ENCODE measurements around the gene BAK1.
A peak's percentile ranks its signal among the peaks of the same experiment; 100 is the strongest.
"Not testable (repeated sequence)": the region's sequence is repeated elsewhere in the genome, so short reads cannot be mapped to it uniquely, and the experiment has no call there.

Gene BAK1

DNA sequence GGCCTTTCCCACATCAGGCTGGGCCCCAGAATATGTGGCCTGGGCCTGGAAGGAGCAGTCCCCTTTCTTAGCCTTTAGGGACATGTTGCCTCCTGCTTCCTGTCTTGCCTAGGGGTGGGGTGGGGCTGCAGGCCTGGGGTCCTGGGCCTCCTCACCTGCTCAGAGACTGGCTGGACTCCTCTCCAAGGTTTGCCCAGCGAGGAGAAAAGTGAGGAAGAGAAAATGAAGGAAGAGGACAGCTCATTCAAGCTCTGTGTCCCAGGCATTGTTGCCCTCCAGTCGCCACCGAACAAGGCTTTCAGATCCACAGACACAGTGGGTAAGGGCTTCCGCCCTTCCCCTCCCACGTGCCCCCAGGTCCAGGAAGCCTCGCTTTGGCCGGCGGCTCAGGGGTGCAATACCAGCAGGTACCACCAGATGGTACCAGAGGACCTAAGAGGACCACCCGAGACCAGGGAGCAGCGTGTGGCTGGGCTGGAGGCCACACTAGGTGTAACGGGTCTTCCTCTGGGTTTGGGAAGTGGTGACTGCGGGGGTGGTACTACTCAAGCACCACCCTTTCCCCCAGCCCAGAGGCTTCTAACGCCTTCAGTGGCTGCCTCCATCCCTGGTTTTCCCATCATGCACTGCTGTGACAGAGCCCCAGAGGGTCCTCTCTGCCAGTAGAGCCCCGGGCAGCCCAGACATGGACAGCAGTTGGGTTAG lies 5.5 kb upstream of the BAK1 start:
- peak; percentile 93 for DNase-seq

DNA sequence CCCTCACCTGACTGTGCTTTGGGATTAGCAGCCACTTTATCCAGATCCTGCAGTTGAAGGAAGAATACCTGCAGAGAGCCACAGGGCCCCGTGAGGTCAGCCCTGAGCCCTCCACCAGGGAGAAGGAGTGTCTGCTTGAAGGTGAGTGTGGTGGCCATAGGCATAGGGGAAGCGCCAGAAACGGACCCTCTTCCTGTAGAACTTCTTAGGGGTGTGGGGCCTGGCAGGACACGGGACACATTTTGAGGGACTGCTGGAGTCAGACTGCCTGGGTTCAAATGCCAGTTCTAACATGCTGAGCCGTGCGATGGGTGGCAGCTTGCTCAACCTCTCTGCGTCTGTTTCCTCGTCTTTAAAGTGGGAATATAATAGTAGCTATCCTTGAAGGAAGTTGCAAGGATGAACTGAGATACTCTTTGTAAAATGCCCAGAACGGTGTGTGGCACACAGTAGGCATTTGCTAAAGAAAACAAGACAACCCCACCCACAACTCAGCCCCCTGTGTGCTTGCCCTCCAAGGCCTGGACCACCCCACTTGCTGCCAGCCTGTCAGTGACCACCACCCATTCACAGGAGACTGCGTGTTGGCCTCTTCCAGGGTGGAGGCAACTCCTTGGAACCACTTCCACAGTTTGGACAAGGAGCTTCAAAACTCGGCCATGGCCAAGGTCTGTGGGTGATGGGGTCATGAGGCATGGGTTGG lies 4.8 kb upstream of the BAK1 start:
- DNase-seq = no peak

DNA sequence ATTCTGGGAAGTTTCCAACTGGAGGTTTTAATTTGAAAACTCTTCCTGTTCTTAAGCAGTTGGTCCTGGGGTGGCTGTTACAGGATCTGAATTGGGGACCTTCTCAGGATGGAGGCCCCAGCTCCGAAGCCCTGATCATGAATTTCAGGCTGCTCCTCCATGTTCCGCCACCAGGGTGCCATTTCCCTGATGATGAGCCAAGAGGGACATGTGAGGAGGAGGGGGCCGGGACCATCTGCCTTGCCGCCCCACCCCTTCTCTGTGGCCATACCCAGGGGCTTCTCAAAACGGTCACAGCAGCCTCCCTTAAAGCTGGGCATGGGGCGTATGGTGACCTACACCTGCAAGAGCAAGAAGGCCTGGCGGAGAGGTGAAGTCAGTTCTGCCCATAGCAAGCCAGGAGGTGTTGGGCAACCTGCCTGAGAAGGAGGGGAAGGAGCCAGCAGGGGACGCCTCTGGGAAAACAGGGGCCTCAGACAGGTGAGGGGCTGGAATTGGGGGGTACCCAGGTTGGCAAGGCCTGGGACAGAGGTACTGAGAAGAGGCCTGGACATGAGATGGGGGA lies 3.6 kb upstream of the BAK1 start:
- DNase-seq = no peak

DNA sequence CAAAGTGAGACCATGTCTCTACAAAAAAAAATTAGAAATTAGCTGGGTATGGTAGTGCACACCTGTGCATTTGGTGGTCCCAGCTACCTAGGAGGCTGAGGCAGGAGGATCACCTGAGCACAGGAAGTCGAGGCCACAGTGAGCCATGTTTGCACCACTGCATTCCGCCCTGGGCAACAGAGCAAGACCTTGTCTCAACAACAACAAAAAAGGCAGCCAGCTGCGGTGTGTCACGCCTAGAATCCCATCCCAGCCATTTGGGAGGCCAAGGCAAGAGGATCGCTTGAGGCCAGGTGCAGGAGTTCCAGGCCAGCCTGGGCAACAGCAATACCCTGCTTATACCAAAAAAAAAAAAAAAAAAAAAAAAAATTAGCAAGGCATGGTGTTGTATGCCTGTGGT lies 1.1 kb upstream of the BAK1 start:
- DNase-seq = no peak

DNA sequence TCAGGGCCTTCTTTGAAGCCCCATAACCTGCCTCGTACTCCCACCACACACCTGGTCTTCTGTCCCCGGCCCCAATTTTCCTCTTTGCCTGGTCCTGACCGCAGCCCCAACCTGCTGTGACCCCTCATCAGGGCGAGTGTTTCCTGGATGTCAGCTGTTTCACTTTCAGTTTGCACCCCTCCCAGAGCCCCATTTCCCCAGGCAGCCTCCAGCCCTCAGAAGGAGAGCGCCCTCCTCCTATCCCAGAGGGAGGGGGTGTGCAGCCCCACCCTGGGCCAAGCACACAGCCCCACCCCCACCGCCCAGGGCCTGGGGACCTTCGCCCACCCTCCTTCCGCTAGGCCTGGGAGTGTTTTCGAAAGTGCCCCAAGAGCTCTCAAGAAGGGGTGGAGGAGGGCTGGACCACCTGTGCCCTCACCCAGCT lies 1.5 kb downstream of the BAK1 start:
- peak; percentile 72 for DNase-seq

DNA sequence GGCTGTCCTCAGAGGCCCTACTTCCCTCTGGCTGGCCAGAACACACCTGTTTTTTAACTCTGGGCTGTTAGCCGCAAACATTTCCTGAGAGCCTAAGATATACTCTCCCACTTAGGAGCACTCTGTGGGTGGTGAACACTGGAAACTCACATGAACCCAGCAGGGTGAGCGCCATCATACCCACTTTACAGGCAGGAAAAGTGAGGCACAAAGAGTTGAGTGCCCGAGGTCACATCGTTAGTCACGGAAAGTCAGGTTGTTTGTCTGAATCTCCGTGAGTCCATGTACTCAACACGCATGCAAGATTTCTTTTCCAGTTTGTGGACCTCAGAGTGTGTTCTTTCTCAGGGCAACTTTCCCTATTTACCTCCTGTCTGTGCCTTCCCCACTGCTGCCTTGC lies 1.9 kb downstream of the BAK1 start:
- no peak for DNase-seq

DNA sequence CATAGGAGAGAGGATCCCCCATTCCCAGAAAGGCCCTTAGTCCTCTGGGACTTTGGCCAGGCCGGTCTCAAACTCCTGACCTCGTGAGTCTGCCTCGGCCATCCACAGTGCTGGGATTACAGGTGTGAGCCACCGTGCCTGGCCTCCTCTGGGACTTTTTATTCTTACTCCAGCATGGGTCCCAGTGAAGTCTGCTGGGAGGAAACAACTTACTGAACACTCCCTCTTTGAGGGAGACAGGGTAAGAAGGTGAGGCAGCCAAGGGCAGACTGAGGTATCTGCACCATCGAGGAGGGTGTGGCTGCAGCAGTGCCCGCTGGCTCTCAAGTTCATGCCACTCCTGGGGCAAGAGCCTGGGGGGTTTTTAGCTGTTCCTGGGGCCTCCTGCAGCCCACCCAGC lies 2.4 kb downstream of the BAK1 start:
- DNase-seq = peak; percentile 17

DNA sequence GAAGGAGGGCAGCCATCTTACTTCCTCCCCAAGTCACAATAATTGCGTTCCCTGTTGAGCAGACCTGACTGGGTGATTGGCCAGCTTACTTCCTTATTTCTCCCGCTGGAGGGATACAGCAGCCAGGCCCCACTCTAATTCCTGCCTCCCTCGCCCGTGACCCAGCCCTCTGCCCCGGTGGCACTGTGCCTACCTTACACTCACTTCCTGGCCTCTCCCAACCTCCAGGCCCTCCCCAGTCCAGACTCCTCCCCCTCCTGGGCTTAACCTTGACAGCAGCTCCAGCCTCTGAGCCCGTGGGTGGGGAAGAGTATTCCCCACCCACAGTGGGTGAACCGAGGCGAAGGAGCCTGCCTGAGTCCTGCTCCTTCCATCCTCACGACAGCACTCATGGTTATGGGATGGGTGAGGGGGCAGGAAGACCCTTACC lies 3.0 kb downstream of the BAK1 start:
- DNase-seq = peak; percentile 37

DNA sequence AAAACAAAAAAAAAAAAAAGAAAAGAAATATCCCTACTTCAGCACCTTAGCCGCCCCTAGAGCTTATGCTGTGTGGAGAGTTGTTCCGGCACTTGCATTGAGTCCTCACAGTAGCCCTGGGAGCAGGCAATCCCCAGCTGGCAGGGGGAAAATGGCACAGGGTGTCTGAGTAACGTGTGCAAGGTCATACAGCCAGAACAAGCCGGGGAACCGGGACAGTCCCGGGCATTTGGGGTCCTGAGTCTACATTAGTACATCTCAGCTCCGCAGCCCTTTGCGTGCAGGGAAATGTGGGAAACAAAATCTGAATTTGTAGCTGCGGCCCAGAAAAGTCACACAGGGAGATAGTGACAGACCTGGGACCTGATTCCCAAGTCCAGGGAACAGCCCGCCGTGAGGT lies 3.4 kb downstream of the BAK1 start:
- DNase-seq = no peak

DNA sequence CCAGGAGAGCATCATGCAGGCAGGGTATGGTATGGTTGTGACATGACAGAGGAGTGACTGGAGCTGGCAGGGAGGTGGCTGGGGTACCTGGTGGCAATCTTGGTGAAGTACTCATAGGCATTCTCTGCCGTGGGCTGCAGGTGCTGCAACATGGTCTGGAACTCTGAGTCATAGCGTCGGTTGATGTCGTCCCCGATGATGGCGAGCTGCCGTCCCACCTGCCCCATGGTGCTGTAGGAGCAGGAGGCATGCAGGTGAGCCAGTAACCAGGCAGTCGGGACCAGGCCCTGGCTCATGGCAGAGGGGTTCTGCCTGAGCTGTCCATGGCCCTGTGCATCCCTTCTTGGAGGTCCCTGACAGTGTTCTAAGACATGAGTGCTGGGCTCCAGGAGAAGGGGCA lies 4.9 kb downstream of the BAK1 start:
- no peak for DNase-seq

DNA sequence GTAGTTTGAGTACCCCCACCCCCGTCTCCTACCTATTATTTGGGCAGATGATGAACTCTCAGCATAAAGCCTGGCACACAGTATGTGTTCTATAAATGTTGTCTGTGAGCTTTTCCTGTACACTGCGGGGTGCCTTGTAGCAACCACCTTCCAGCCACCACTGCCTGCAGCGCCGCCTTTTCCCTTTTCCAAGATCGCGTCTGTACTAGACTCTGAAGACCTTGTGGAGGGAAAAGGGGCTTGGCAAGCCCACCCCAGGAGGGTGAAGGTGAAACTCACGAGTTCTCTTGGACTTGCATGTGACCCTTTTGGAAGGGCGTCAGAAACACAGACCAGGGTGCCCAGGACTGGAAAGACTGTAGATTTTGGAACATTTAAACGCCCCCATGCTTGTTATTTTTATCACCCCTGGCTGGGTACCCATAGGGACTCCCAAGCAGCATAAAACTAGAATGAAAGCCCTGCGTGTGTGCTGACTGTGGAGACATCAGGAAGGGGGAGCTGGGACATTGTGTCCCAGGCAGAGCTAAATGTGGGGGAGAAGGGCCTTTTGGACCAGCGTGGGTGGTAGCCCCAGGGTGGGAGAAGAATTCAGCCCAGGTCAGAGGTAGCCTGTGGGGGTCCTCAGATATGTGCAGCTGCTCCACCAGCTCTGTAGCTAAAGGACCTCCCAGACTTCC lies 8.3 kb downstream of the BAK1 start:
- DNase-seq = no peak

DNA sequence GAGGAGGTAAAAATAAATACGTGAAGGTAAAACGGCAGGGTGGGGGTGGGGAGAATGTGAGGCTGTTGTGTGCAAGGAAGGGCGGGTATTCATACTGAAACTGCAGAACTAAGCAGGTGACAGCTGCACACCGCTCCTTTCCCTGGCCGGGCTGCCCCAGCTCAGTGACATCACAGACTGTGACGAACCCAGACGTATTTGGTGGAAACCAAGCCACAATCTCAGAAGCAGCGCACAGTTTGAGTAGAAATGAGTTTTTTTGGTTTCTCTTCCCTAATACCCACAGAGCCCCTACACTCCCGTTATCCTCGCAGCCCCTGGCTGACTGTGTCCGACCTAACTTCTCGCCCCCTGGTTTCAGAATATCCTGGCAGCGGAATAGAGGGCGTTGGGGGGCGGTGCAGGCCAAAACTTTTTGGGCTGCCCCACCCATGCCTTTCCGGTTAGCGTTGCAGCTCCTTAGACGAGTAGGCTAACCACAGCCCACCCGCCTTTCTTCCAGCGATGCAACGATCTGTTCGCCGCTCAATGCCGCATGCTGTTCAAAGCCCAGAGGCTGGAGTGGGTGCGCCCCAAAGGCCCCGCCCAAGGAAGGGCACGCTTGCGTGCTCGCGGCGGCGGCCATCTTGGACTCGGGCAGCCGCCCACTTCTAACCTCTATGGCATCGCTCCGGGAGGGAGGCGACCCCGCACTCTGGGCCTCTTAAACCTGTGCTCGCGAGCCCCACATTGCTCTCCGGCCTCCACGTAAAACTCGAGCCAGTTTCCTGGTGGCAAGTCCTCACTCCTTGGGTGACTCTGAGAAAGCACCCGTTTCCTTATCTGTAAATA lies 9.1 kb downstream of the BAK1 start:
- DNase-seq = peak; percentile 94

DNA sequence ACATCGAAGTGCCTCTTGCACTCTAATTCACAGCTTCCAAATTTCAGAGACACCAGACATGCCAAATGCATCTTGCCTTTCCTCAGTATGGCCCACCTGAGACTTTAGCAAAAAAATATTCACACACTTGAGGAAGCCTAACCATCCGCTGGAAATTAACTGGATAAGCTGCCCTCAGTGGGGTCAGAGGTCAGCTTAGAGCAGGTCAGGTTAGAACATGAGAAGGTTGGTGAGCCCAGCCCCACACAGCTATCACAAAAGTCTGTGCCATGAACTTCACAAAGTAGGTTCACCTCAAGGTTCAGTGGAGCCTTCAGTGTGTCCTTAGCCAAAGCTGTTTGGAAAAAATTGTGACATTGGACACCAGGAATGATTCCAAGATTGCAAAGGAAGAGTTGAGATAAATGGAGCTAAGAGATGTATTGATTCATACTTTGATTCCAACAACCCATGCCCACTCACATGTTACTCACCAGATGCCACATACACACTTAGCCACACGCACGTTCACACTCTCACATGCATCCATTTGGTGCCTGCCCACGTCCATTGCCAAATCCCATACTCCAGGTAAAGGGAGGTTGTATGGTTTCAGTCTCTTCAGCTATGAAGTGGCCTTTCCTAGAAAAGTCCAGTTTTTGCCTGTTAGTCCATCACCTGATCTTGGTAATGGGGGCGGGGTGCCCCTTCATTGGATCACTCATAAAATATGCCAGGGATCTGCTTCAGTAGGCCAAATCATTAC lies 11.1 kb downstream of the BAK1 start:
- DNase-seq = no peak

DNA sequence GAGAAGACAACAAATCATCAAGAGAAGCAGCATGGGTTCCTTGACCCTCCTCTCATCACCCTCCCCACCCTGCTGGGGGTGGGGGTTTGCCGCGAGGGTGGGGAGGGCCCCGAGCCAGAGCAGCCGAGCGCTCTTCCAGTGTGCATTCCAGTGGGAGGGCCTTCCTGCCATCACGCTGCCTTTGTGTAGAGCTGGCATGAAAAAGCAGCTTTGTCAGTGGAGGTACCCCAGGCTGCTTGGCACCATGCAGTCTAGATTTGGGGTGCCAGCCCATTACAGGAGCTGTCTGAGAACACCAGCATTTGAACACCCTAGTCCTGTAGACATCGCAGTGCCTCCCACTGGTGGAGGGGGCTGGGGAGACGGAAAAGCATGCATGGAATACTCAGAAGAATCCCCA lies 12.2 kb downstream of the BAK1 start:
- no peak for DNase-seq

DNA sequence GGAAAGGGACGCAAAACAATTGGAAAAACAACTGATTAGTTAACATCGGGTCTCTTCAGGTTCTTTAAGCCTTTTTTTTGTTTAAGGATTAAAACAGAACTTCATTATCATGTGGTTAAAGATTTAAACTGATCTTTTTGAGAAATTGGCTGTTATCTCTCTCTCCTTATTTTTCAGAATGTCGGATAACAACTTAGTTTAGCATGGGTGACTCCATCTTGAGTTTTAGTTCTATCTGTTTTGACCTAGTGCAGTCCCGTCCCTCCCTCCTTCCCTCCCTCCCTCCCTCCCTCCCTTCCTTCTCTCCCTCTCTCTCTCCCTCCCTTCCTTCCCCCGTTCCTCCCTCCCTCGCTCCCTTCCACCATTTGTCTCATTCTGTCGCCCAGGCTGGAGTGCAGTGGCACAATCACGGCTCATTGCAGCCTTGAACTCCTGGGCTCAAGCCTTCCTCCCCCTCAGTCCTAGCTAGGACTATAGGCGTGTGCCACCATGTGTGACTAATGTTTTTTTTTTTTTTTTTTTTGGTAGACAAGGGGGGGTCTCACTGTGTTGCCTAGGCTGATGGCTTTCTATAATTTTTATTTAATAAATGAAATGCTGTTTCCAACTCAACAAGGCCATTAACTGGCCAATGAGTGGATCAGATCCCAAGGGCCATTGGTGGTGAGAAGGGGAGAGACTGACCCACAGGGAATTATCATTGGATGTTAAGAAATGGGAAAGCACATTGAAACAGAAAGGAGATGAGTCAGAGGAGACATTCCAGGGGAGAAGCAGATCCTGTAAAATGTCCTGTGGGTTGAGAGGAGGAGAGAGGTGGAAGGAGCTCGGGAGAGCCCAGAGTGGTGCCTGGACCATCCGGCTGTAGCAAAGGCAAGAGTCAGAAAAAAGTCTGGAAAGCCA lies 13.6 kb downstream of the BAK1 start:
- no peak for DNase-seq

DNA sequence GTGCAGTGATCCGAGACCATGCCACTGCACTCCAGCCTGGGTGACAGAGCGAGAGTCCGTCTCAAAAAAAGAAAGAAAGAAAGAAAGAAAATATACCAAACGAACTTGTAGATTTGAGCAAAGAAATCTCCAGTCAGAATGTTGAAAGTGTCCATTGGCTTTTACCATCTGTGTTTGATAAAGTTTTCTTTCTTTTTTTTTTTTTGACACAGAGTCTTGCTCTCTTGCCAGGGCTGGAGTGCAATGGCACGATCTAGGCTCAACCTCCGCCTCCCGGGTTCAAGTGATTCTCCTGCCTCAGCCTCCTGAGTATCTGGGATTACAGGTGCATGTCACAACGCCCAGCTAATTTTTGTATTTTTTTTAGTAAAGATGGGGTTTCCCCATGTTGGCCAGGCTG lies 21.3 kb downstream of the BAK1 start:
- DNase-seq = no peak

DNA sequence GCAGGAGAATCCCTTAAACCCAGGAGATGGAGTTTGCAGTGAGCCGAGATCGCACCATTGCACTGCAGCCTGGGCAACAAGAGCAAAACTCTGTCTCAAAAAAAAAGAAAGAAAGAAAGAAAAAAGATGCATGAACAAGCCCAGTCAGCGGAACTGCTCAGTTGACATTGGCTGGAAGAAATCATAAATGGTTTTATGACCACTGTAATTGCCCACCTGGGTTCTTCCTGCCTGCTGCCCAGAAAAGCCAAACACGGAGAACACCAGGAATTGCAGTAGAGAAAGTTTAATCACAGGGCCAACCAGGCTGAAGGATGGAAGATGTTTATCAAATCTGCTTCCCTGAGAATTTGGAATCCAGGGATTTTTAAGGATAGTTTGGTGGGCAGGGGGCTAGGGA lies 22.7 kb downstream of the BAK1 start:
- no peak for DNase-seq

DNA sequence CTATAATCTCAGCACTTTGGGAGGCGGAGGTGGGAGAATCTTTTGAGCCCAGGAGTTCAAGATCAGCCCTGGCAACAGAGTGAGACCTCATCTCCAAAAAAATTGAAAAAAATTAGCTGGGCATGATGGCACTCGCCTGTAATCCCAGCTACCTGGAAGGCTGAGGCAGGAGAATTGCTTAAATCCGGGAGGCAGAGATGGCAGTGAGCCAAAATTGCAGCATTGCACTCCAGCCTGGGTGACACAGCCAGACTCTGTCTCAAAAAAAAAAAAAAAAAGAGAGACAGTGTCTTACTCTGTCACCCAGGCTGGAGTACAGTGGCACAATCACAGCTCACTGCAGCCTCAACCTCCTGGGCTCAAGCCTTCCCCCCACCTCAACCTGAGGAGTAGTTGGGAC lies 27.2 kb downstream of the BAK1 start:
- not testable (repeated sequence) for DNase-seq

DNA sequence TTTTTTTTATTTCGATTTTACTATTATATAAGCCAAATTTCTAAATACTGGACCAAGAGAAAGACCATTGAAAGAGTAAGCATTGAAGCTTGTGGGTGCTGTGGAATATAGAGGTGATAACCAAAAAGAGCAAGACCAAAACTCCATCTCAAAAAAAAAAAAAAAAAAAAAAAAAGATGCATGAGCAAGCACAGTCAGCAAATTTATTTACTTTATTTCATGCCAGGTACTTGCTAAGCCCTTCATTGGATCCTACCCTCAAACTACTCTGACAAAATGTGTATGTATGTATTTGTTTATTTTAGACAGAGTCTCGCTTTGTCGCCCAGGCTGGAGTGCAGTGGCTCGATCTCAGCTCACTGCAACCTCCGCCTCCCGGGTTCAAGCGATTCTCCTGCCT lies 27.8 kb downstream of the BAK1 start:
- DNase-seq = no peak

DNA sequence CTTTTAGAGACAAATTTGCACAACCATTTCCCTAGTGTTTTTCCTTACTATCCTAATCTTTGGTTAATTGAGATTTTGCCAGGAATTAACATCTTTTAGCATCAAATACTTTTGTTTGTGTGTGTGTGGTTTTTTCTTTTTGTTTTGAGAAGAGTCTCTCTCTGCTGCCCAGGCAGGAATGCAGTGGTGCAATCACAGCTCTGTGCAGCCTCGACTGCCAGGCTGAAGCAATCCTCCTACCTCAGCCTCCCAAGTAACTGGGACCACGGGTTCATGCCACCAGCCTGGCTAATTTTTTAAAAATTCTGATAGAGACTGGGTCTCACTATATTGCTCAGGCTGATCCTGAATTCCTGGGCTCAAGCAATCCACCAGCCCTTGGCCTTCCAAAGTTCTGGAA lies 28.5 kb downstream of the BAK1 start:
- DNase-seq = no peak

DNA sequence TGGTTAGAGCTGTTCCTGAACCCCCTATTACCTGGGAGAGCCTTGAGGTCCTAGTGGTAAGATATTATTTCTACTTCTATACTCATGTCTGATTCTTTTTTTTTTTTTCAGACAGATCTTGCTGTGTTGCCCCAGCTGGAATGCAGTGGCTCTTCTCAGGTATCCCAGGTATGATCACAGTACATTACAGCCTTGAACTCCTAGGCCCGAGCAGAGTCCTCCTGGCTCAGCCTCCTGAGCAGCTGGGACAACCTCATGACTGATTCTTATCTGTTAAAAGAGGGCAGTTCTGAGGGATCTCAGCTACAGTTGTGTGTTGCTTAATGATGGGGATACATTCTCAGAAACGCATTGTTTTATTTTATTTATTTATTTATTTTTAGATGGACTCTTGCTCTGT lies 30.2 kb downstream of the BAK1 start:
- DNase-seq = no peak
